SW480 (cell line): ENCODE measurements around the gene MYH13.

Source experiments
- DNase-seq: peaks from one replicate; pipeline ENCODE4 v3.0.0-alpha.2; 2016; ENCODE audit warnings: low spot score

The MYH13 gene

DNA sequence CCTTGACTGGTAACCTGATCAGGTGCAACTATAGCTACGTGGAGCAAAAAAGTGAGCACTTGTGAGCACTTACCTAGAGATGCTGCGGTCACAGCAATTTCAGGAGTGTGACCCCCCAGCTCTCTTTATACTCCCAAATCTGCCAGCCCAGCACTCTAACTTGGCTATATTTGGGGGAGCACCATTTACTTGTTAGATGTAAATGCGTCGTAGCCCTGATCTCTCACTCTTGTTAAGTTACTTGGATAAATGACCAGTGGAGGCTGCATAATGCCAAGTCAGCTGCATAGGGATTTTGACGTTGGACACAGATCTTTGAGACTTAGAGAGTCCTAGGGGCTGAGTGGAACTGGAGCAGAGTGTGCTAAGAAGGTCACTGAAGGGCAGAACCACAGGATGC lies at the start of gene MYH13:
Gene MYH13 (minus strand): TSS at position 101 of the 400 bp plus-strand sequence. CDS start 8,476 bp downstream, outside the sequence.
- no peak for DNase-seq

DNA sequence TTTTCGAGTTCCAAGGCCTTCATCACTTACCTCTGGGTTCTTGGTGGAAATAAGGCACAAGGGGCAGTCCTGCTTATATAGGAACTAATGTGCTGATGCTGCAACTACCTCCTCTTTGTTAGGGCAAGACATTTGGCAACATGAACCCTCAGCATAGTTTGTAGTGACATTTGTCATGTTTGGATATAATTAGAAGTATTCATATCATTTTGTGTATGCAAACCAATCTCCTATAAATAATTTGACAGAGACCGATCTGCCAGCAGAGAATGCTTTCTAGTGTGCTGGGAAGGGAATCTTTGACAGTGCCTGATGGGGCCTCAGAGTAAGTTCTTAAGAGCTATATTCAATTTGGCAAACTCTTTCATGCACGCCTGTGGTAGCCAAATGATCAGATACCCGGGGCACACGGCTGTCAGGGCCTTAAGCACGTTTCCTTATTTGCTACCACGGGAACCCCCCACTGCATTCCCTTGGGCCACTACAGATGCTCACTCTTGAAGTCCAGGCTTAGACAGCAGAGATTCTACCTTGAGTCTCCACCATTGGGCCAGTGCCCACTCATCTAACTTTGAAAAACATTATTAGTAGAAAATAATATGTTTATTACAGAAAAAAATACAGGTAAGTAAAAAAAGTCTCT lies 49.2 kb upstream of the MYH13 start, which contains the start of gene MYH8:
Gene MYH8 (minus strand): TSS at position 51 of the 643 bp plus-strand sequence. CDS start 1,723 bp downstream, outside the sequence.
- no peak for DNase-seq

DNA sequence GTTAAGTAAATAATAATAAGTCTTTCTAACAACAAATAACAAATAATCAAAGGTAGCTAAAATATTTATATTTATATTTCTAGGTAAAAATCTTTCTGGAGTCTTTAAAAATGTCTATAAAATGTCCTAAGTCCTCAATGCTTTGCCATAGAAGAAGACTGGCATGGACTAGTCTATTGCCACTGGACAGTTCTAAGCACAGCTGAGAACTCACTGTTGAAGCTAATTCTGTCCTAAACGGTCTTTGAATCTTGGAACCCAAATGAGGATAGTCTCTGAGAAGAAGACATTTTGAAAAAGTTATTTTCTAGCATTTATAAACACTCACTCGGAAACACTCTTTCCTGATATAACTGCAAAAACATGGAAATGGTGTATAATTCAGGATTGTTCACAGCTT lies 48.4 kb upstream of the MYH13 start:
- no peak for DNase-seq

DNA sequence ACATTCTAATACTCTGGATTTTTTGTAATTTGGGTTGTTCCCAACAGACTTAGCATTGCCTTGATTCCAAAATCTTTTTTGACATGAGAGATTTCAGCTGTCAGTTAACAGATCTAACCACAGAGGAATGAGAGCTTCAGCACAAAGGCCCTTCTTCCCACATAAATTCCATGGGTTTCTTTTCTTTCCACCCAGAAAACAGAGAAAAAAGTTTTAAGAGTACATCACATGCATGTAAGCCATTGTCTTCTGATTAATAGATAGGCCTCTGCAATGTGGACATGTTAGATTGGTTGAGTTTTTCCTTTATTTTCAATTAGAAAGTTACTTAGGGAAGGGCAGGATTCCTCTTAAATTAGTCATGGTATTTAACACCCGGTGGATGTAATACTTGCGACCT lies 48.0 kb upstream of the MYH13 start:
- DNase-seq = peak; percentile 27

DNA sequence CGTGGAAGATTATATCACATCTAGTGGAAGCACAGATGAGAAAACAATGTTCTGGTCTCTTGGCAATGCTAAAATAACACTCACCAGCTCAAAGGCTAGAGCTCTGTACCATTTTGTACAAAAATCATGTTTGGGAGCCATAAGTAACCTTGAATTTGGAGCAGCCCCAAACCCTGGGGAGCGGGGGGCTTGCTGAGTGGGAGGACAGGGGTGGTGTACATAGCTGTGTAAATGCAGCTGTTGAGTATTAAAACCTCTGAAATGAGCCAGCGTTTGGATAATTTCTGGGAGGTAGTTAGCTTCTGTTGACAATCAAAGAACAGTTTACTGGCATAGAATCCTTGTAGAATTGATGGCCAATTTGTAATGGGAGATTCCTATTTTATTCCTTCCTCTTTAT lies 44.6 kb upstream of the MYH13 start:
- no peak for DNase-seq

DNA sequence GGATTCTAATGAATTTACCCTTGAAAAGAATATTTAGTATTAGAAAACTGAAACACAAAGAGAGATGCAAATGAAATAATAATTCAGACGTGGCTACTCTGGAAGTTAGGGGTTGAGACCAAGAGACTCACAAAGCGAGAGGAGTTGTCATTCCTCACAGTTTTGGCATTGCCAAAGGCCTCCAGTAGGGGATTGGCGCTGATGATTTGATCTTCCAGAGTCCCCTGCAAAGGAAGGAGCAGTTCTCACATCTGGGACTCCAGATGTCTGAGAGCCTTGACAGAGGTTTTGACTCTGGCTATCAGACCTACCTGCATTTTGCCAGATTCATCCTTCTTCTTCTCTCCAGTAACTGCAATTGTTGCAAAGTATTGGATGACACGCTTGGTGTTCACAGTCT lies 42.4 kb upstream of the MYH13 start:
- no peak for DNase-seq

DNA sequence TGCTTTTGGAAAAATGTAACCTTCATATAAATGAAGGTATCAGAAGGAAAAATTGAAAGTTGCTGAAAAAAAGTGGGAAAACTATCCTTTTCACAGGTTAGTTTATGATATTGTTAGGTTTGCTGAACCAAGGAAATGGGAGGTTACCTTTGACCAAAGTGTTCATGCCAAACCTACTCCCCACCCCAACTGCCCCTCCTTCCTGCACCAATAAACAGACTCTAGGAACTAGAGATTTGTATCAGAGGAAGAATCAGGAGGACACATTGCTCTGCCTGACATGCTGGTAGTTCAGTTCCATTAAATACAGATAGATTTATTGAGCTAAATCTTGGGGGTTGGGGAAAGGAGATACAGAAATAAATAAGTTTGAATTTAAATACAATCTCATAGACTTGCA lies 30.8 kb upstream of the MYH13 start:
- no peak for DNase-seq

DNA sequence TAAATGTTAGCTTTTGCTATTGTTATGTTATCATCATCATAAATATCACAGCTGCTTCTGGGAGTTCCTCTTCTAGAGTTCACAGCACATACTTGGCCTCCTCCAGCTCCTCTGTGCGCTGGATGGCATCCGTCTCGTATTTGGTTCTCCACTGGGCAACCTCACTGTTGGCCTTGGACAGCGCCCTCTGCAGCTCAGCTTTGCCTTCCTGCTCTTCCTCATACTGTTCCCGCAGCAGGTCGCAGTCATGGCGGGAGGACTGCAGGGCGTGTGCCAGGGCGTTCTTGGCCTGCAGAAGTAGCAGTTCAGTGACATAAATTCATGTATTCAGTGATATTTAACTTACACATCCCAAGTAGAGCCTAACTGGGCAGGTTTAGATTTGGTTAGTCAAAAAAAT lies 25.5 kb upstream of the MYH13 start:
- DNase-seq = no peak

DNA sequence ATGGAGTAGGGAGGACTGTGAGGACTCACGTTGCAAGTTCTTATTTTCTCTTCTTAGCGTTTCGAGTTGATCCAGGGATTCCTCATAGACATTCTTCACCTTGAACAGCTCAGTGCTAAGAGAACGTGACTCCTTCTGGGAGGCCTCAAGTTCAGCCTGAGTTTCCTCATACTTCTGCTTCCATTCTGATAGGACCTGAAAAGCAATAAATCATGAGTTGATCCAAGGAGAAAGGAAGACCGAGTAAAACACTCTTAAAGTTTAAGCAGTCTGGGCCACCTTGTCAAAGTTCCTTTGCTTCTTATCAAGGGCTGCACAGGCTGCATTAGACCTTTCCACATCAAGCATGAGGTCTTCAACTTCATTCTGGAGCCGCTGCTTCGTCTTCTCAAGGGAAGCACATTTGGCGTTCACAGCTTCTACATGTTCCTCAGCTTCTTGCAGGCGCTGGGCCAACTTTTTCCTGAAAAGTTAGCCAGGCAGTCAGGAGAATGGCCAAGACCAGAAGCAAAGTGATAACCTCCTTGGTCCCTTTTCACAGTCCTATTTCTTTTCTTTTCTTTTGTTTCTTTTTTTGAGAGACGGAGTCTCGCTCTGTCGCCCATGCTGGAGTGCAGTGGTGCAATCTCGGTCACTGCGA lies 23.8 kb upstream of the MYH13 start:
- no peak for DNase-seq

DNA sequence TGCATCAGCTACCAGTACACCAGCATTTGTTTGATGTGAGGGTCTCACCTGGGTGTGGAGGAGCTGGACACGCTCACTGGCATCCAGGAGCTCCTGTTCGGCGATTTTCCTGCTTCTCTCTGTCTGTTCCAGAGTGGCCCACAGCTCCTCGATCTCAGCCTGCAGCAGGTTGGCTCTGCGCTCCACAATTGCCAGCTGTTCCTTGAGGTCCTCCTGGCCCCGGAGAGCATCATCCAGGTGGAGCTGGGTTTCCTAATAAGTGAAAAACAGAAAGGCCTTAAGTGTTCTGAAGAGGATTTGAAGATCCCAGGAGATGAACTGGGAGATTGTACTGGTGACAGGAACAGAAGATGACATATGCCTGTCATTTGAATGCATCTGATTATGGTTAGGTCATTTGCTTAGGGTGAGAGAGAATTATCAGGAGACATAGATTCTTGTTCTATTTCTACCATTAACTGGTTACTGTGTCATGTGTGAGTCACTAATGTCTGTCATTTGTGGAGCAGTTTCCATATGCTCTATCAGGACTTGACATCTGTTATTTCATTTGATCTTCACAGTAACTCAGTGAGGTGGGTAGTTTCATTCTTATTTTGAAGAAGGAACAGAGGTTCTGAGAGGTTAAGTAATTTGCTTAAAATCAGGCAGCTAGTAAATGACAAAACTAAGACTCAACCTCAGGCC lies 21.5 kb upstream of the MYH13 start:
- no peak for DNase-seq

DNA sequence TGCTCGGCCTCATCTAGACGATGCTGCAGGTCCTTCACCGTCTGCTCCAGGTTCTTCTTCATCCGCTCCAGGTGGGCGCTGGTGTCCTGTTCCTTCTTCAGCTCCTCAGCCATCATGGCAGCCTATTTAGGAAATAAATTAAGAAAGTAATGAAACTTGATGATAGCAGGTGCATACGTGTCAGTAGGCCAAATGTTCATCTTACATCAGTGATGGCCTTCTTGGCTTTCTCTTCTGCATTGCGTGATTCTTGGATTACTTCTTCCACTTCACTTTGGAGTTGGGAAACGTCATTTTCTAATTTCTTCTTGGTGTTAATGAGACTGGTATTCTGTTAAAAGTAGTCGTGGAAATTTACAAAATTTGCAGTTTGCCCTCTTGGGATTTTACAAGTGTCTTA lies 20.1 kb upstream of the MYH13 start:
- no peak for DNase-seq

DNA sequence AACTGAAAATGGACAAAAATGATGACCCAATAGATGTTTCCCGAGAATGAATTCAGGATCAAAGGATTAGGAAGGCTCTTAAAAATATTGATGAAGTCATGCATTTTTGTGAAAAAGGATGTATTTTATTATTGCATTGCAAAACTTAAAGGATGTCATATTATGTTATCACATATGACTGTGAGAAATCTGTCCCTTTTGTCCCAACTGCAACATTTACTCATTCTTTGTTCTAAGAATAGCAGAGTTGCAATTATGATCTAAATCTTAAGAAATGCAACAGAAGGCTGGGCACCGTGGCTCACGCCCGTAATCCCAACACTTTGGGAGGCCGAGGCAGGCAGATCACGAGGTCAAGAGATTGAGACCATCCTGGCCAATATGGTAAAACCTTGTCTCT lies 13.1 kb upstream of the MYH13 start:
- DNase-seq = no peak

DNA sequence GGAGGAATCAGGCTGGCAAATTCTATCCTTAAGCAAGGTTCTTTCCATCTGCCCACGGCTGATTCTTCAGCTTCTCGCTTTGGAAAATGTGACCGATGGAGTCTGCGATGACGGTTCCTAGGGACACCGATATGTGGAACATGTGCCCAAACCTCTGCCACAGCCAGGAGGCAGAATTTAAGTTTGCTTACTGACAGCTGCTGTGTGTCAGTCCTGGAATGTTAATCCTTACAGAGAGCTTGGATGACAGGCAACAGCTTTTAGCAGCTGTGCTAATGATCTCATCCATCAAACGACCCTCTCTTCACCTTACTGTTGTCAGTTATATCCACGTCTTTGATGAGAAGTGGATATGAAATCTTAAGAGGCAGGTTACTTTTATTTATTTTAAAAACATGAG lies 11.4 kb upstream of the MYH13 start:
- DNase-seq = no peak

DNA sequence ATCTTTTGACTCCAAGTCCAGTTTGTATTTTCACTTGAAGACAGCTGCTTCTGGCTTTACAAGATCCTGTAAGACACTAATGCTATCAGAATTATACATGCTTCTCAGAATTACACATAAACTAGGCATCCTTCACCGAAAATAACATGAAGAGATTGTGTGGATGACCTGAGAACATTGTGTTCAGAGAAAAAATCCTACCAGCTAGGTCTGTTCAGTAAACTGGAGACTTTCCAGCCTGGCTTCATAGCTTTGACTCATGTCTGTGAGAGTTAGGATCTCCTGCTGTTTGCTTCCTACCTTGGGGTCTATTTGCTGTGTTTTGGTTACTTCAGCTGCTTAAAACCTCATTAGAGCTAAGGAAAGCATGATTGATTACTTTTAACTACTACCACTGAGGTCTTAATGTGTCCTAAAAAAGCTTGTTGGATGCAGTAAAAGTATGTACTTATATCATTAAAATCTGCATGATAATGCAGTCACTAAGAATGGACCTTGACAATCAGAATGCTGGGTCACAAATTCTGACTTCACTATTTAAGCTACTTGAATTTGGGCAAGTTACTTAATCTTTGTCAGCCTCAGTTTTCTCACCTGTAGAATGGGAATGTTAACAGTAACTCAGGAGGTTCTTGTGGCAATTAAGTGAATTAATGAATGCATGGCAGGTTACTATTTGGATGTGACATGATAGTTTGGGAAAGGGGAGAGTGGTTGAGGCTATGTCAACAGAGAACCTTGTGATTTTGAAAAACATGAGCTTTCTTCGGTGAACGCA lies 8.0 kb upstream of the MYH13 start:
- no peak for DNase-seq

DNA sequence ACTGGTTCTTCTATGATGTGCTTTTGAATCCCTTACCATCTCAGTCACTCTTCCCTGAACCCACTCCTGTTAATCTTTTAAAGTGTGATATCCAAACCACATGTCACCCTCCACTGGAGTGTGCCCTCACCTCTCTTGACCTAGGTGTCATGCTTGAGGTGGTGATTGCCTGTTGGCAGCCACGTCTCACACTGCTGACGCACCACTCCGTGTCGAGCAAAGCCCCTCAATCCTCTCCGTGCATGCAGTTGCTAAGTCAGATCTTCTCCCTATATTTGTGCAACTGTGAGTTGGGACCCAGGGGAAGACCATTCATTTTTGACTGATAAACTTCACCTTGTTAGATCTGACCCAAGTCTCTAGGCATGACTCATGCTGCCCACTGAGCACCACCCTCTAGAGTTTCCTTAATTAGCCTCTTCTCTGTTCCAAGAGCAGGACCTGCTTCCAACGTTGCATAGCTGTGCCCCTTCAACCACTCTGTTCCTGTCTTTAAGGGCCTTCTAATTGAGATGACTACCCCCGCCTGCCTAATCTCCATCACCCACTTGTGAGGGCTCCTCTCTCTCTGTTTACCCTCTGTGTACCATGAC lies 2.7 kb downstream of the MYH13 start:
- DNase-seq = no peak

DNA sequence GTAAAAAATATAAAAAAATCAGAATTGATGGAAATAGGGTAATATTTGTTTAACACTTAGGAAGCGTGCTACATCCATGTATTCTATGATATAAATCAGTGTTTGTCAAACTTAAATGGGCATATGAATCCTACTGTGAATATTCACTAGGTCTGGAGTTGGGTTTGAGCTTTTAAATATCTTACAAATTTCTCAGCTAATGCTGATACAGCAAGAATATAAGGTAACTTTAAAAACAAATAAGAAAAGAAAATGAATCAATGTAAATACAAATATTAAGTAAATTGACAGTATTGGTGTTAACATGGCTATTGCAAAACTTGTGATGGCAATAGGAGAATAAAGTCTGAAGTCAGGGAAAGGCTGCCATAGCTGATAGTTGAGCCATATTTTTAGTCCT lies 3.6 kb downstream of the MYH13 start:
- DNase-seq = no peak

DNA sequence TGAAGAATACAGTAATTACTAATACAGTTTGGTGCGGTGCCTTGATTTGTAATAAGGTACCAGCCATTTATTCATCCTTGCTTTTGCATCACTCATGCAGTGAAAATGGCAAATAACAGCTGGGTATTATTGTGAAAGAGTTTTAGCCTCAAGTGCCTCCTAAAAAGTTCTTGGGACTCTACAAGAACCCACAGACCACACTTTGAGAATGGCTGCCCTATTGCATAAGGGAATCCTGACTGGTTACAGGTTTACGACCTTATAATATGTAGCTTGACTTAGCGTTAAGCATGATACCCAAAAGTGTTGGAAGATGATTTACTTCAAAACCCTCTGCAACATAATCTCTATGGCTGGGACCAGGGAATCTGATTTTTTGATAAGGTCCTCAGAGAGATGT lies 4.2 kb downstream of the MYH13 start:
- no peak for DNase-seq

DNA sequence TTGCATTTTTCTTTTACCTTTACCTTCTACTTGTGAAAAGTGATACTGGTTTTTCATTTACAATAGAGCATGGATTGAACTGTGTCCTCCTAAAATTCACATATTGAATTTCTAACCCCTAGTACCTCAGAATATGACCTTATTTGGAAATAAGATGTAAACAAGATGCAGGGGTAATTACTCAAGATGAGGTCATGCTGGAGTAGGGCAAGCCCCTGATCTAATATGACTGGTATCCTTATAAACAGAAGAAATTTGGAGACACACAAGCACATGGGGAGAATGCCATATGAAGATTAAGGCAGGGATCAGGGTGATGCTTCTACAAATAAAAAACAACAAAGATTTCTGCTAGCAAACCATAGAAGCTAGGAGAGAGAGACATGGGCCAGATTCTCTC lies 12.2 kb downstream of the MYH13 start:
- DNase-seq = no peak

DNA sequence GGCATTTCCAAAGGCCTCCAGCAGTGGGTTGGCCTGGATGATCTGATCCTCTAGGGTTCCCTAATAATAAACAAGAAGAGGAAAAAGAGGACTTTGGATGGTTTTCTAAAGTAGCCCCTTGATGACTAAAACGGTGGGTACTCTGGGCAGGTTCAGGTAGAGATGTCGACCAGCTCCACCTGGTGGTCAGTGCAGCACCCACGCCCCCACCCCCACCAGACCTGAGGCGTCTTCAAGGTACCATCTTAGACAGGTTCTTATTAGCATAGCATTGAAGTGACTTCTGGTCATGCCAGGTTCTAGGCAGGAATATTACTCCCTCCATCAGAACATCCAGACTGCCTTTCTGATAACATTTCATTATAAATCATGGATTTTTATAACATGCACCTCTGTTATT lies 15.0 kb downstream of the MYH13 start:
- DNase-seq = peak; percentile 7

DNA sequence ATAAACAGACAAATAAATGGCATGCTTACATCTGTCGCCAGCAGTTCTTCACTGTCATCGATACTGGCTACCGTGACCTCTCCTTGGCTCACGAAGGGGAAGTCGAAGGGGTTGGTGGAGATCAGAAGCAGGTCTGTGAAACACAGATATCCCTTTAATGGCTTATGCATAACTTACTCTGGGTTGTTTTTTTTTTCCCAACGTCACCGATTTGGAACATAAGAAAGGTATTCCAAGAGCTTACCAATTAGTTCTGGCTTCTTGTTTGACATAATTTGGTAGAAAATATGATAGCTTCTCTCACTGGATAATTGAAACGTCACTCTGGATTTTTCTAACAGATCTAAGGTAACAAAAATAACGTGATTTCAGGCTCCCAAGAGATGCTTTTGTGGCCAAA lies 18.2 kb downstream of the MYH13 start:
- DNase-seq = no peak

DNA sequence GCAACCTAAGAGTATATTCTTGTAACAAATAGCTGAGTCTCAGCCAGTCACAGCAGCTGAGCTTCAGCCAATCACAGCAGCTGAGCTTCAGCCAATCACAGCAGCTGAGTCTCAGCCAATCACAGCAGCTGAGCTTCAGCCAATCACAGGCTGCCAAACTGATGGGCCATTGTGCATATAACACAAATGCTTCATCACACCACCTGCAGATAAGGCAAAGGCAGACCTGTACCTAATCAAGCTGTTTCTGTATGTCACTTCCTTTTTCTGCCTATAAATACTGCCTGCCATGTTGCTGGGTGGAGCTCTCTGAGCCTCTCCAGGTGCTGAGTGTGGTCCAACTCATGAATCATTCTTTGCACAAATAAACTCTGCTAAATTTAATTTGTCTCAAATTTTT lies 19.9 kb downstream of the MYH13 start:
- no peak for DNase-seq

DNA sequence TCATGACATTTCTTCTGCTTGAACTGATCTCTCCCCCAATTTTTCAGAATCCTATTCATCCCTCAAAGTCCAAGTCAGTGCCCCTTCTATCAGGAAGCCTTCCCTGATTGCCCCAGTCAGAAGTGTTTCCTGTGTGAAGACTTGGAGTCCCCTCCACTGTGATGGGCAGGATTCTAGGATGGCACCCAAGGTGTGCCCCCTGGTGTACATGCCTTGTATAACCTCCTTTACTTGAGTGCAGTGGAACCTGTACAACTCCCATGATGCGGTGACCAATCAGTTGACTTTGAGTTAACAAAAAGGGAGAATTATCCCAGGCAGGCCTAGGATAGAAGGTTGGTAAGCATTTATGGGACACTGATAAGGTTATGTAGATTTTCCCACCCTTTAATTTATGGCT lies 23.4 kb downstream of the MYH13 start:
- no peak for DNase-seq
